Astrocyte of the cerebellum (primary cell): ENCODE data around the gene FAM120A.

Experiments
- DNase-seq: peaks from one replicate; pipeline ENCODE4 v3.0.0-alpha.2; 2011; ENCODE audit warnings: low read depth
- H3K4me3 ChIP-seq: 2 replicates; pipeline ENCODE4 v1.5.1; 2011; ENCODE audit warnings: mild to moderate bottlenecking, low read depth, low read length, moderate library complexity
- in situ Hi-C: cut with HindIII; loops from 2 replicates; pipeline ENCODE4 v1.10.0; 2017; ENCODE audit warnings: low sequenced_read_pairs
- TF ChIP-seq, protein P1 (sequence below): IDR thresholded peaks from 2 replicates; pipeline ENCODE4 v1.5.1; 2012; ENCODE audit warnings: low read length, low read depth, moderate library complexity, mild to moderate bottlenecking; ENCODE audit errors: missing control alignments

Gene FAM120A

DNA sequence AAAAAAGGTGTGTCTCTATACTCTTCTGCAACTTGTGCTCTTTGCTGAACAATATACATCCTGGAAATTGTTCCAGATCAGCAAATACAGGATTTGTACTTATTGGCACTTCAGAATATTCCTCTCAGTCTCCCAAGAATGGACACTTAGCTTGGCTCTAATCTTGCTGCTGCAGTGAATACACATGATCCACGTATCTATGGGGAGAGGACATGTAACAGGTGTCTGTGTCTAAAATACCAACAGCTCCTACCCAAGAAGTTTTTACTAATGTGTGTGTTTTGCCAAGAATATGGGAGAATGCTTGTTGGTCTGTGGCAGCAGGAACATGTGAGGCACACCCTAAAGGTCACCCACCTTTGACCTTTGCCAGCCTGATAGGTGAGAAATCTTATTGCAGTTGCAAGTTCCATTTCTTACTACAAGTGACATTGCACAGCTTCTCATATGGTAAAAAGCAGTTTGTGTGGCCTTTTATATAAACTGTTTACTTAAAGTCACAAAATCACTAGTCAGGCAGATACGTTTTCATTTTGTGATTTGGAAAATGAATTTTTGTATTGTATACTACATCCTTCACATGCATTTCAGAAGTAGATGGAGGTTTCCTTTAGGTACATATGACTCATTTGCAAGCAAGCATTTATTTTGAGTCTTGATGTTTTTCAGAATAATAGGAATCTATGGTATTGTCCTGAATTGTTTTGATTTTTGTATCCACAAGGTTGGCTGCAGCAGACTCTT is 160.7 kb downstream of the FAM120A start:
- no peak overlapping the region for H3K4me3 ChIP-seq
- TF ChIP-seq, protein P1, sequence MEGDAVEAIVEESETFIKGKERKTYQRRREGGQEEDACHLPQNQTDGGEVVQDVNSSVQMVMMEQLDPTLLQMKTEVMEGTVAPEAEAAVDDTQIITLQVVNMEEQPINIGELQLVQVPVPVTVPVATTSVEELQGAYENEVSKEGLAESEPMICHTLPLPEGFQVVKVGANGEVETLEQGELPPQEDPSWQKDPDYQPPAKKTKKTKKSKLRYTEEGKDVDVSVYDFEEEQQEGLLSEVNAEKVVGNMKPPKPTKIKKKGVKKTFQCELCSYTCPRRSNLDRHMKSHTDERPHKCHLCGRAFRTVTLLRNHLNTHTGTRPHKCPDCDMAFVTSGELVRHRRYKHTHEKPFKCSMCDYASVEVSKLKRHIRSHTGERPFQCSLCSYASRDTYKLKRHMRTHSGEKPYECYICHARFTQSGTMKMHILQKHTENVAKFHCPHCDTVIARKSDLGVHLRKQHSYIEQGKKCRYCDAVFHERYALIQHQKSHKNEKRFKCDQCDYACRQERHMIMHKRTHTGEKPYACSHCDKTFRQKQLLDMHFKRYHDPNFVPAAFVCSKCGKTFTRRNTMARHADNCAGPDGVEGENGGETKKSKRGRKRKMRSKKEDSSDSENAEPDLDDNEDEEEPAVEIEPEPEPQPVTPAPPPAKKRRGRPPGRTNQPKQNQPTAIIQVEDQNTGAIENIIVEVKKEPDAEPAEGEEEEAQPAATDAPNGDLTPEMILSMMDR, result no peak
- no peak for DNase-seq
- in situ Hi-C loops, result no loop called here

DNA sequence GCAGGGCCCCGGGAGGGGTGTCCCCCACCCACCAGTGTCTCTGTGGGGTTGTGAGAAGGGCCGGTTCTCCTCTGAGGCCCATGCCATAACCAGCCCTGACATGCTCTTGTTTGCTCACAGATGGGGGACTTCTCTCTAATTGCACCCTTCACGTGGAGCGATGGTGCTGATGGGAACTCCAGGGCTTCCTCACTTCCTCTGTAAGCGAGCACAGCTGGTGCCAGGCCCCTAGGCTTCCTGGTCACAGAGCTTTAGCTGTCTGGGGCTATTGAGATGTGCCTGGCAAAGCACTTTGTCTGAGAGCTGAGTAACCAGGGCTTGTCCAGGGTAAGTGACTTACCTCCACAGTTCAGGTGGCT is 161.3 kb downstream of the FAM120A start:
- TF ChIP-seq, protein P1, result no peak
- no peak for DNase-seq
- in situ Hi-C loops, result no loop called here
- no peak overlapping the region for H3K4me3 ChIP-seq

DNA sequence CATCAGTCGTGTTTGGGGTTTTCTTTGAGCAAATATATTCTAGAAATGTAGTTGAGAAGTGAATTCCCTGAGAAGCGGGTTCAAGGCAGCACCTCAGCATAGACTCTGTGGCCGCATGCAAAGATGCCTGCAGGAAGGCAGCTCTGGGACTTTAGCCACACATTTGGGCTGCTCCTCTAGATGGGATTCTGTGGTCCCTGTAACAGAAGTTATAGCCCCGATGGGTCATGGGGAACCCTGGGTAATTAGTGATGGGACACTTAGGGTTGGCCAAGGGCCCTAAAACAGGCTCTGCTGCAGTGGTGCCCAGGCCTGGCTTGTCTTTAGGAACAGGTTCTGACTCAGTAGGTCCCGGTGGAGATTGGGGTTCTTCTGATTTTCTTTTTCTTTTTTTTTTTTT is 161.7 kb downstream of the FAM120A start:
- TF ChIP-seq, protein P1, result no peak
- H3K4me3 ChIP-seq, result no peak overlapping the region
- no peak for DNase-seq
- in situ Hi-C loops, result no loop called here

DNA sequence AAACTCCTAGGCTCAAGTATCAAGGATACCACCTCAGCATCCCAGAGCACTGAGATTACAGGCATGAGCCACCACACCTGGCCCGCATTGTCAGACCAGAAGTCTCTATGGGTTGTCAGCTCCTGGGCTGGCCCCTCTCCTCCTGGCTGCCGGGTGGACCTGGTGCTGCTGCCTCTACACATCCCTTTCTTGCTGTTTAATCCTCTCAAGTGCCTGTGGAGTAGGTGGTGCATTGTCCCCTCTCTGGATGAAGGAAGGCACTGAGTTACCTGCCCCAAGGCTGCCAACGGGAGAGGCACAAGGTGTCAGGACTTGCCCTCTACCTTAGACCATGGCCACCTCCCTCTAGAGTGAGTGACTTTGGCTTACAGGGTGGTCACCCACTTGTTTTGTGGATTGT is 162.3 kb downstream of the FAM120A start:
- DNase-seq, result no peak
- TF ChIP-seq, protein P1, result no peak
- H3K4me3 ChIP-seq, result no peak overlapping the region
- in situ Hi-C loops, result no loop called here

DNA sequence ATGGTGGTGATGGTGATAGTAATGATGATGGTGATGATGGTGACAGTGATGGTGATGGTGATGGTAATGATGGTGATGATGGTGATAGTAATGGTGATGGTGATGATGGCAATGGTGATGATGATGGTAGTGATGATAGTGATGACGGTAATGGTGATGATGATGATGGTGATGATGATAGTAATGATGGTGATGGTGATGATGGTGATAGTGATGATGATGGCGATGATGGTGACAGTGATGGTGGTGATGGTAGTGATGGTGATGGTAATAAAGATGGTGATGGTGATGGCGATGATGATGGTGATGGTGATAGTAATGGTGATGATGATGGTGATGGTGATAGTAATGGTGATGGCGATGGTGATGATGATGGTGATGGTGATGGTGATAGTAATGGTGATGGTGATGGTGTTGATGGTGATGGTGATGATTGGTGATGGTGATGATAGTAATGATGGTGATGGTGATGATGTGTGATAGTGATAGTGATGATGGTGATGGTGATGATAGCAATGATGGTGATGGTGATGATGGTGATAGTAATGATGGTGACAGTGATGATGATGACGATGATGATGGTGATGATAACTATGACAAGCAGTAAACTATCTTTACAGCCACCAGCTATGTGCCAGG is 163.5 kb downstream of the FAM120A start:
- no peak overlapping the region for H3K4me3 ChIP-seq
- no peak for DNase-seq
- TF ChIP-seq, protein P1, result no peak
- in situ Hi-C loops, result no loop called here
